Natural killer cell (primary cell): Measurements from ENCODE around the gene C18orf63. TPM values are rescaled to one million over a fixed set of nuclear protein-coding genes. Genes with fewer than 3 reads are reported as not detected.

Experiments
- ATAC-seq, 3 donors: fragments of 150-1000 bp in 2 of 3; fragments of 200-7000 bp in 1 of 3; cut with Tn5 transposase; 1 replicate in 1 of 3; 2 replicates in 2 of 3; pipeline ENCODE4 v1.10.0; 2021; ENCODE audit warnings: mild to moderate bottlenecking in 2 of 3, moderate library complexity in 2 of 3
- DNase-seq, 2 donors: peaks; one replicate each; pipeline versions ENCODE4 v3.0.0 to v3.0.0-alpha.2; 2013 to 2021; ENCODE audit warnings: mixed read lengths in 1 of 2
- H3K27ac ChIP-seq: one replicate; pipeline ENCODE4 v1.5.1; 2013; ENCODE audit warnings: mild to moderate bottlenecking, low read length
- H3K27me3 ChIP-seq: one replicate; pipeline ENCODE4 v1.6.1; 2013; ENCODE audit warnings: low read length; ENCODE audit not compliant: control insufficient read depth, insufficient read depth
- H3K36me3 ChIP-seq: one replicate; pipeline ENCODE4 v1.6.1; 2013; ENCODE audit warnings: low read length; ENCODE audit not compliant: control insufficient read depth, insufficient read depth
- H3K4me1 ChIP-seq: one replicate; pipeline ENCODE4 v1.6.1; 2013; ENCODE audit warnings: low read length; ENCODE audit not compliant: control insufficient read depth, insufficient read depth
- H3K4me3 ChIP-seq: one replicate; pipeline ENCODE4 v1.5.1; 2013; ENCODE audit warnings: low read length
- H3K9me3 ChIP-seq: one replicate; pipeline ENCODE4 v1.6.1; 2013; ENCODE audit warnings: low read length; ENCODE audit not compliant: control insufficient read depth, insufficient read depth
- H3K27ac Mint-ChIP-seq, 2 donors: one replicate each; pipeline ENCODE4 v1.8.0; 2022; ENCODE audit warnings: mild to moderate bottlenecking in 2 of 2, mixed read lengths in 2 of 2, moderate library complexity in 1 of 2
- H3K27me3 Mint-ChIP-seq, 2 donors: one replicate each; pipeline ENCODE4 v1.8.0; 2022; ENCODE audit warnings: low read depth in 2 of 2, mixed read lengths in 2 of 2
- H3K36me3 Mint-ChIP-seq: one replicate; pipeline ENCODE4 v1.8.0; 2022; ENCODE audit warnings: mixed read lengths
- H3K4me1 Mint-ChIP-seq, 2 donors: one replicate each; pipeline ENCODE4 v1.8.0; 2022; ENCODE audit warnings: mixed read lengths in 2 of 2
- H3K4me3 Mint-ChIP-seq: one replicate; pipeline ENCODE4 v1.8.0; 2022; ENCODE audit warnings: mild to moderate bottlenecking, moderate library complexity, mixed read lengths
- H3K9me3 Mint-ChIP-seq, 2 donors: one replicate each; pipeline ENCODE4 v1.8.0; 2022; ENCODE audit warnings: mixed read lengths in 2 of 2
- WGBS: methylation state at CpG from one replicate; pipeline ENCODE4 v1.1.7; 2013; ENCODE audit warnings: missing lambda C conversion rate; ENCODE audit not compliant: insufficient coverage; 5-methylcytosine and 5-hydroxymethylcytosine counted together
- intact Hi-C: fragments of 100-400 bp; cut with micrococcal nuclease; formaldehyde crosslinking; loops from one replicate; pipeline ENCODE4 v1.14.2; 2022
- total RNA-seq, 4 donors: library from RNA; stranded (reverse); fragments of 120-200 nt in 1 of 4; gene quantifications; one replicate each; pipeline versions ENCODE4 v1.2.3 to v1.2.4, GENCODE V29; 2013 to 2022
- TF ChIP-seq, protein P1 (sequence below): fragments of 200-600 bp; IDR thresholded peaks from one replicate; pipeline ENCODE4 v1.8.0; 2022; ENCODE audit warnings: antibody characterized with exemption

C18orf63 gene
- total RNA-seq, 3 donors from 2014 or later (not counting 1 experiment from before 2014, with no cell fraction given): not detected

DNA sequence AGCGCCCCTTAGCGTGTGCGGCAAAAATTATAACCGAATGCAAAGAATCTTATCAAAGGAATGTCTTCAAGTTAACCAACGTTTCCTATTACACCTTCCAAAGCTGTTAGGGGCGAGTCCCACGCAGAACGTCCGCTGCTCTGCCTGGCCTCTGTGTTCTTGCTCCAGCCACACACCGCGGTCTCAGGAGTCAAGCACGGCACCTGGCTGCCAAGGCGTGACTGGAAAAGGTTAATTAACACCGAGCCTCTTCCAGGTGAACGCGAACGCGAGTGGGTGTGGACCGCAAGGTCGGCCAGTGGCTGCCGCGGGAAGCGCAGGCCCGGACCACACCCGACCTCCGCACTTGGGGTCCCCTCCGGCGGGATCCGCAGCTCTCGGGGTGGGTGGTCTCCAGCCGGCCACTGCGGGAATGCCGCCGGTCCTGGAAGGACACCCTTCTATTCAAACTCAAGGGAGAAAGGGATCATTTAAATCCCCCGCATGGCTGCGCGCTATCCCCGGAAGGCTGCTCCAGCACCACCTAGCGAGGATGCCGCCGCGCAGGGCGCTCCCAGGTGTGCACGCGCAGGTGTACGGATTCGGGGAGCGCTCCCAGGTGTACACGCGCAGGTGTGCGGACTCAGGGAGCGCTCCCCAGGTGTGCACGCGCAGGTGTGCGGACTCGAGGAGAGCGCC, 24.7 kb upstream of the C18orf63 start:
- Histone ChIP-seq H3K27me3 (no peaks in the 10 kb centered on the region), H3K27ac (no peak overlapping the region), H3K4me1 (peaks cover 13% of the 10 kb centered on the region), H3K4me3 (peak overlapping the region; percentile 95), H3K9me3 (no peaks in the 10 kb centered on the region), H3K36me3 (no peaks in the 10 kb centered on the region)
- Mint-ChIP-seq H3K36me3 (no peaks in the 10 kb centered on the region), H3K9me3 (no peaks in the 10 kb centered on the region), H3K4me3 (no peak overlapping the region), H3K27me3 (no peaks in the 10 kb centered on the region), H3K27ac (peak overlapping the region in 1 of 2 donors; percentile 95), H3K4me1 (peaks cover 5 to 8% of the 10 kb centered on the region in 2 donors)
- WGBS: 19% methylated on average over 57 of the region's 57 CpGs
- no peak for ATAC-seq
- TF ChIP-seq, protein P1, sequence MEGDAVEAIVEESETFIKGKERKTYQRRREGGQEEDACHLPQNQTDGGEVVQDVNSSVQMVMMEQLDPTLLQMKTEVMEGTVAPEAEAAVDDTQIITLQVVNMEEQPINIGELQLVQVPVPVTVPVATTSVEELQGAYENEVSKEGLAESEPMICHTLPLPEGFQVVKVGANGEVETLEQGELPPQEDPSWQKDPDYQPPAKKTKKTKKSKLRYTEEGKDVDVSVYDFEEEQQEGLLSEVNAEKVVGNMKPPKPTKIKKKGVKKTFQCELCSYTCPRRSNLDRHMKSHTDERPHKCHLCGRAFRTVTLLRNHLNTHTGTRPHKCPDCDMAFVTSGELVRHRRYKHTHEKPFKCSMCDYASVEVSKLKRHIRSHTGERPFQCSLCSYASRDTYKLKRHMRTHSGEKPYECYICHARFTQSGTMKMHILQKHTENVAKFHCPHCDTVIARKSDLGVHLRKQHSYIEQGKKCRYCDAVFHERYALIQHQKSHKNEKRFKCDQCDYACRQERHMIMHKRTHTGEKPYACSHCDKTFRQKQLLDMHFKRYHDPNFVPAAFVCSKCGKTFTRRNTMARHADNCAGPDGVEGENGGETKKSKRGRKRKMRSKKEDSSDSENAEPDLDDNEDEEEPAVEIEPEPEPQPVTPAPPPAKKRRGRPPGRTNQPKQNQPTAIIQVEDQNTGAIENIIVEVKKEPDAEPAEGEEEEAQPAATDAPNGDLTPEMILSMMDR: no peak
- peak in 1 of 2 donors; percentile 55 for DNase-seq
- intact Hi-C loops: no loop called here

DNA sequence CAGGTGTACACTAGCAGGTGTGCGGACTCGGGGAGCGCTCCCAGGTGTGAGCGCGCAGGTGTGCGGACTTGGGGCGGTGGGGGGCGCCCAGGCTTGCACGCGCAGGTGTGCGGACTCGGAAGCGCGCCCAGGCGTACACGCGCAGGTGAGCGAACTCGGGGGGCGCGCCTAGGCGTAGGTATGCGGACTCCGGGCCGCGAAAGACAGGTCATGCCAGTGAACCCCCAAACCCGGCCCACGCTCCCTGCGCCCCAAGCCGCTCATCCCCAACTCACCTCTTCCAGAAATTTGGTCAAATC, 24.2 kb upstream of the C18orf63 start:
- under 1% methylated on average over 30 of the region's 30 CpGs for WGBS
- Mint-ChIP-seq H3K4me1 (peaks cover 5 to 8% of the 10 kb centered on the region in 2 donors), H3K27me3 (no peaks in the 10 kb centered on the region), H3K4me3 (no peak overlapping the region), H3K9me3 (no peaks in the 10 kb centered on the region), H3K27ac (peak overlapping the region; percentile 85 to 95), H3K36me3 (no peaks in the 10 kb centered on the region)
- peak overlapping the region; percentile 95 for H3K4me3 ChIP-seq
- DNase-seq (no peak), ATAC-seq (no peak)
- TF ChIP-seq, protein P1: peak; percentile 25
- no peaks in the 10 kb centered on the region for H3K36me3 ChIP-seq
- peak overlapping the region; percentile 43 for H3K27ac ChIP-seq
- peaks cover 13% of the 10 kb centered on the region for H3K4me1 ChIP-seq
- intact Hi-C loops: no loop called here
- H3K27me3 ChIP-seq: no peaks in the 10 kb centered on the region
- no peaks in the 10 kb centered on the region for H3K9me3 ChIP-seq

DNA sequence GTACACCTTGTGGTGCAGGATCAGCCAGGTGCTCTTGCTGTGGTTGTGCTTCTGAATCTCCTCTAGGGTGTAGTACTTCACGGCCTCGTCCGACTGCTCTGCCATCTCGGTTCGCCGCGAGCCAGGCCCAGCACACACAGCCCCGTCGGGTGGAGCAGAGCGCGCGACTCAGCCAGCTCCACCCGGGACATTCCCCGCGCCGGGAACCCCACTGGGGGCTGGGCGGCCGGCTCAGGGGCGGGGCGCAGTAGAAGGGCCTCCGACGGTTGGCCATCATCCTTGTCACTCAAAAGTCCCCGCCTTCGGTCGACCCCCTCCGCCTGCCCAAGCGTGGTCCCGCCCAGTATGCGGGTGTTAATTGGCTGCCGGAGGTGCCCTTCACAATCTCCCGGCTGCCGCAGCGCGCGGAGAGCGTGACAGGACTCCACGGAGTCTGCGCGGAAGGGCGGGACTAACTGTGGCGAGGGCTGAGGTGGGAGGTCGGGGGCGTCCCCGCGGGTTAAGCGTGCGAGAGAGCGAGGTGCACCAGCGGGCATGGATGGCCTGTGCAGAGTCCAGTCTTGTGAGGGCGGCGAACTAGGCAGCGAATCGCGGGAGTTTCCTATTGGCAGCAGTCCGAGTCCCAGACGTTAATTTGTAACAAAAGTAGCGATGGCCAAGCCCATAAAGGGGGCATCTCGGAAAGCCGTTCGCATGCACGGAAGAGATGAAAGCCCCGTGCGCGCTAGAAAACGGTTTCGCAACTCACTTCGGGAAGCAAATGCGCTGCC, 23.7 kb upstream of the C18orf63 start, which contains the start of gene CYB5A:
Gene CYB5A (minus strand): TSS at position 193 of the 770 bp plus-strand sequence. CDS start 88 bp downstream, at position 105.
- TF ChIP-seq, protein P1: no peak
- H3K27ac Mint-ChIP-seq: peak within 1 kb of the TSS; percentile 85 to 95
- peaks cover 13% of the 10 kb centered on the region for H3K4me1 ChIP-seq
- ATAC-seq (peak; percentile 95 to 100 (median 96)), DNase-seq (peak; percentile 99 to 100)
- no peaks in the 10 kb centered on the region for H3K36me3 ChIP-seq
- WGBS: under 1% methylated on average over 68 of the region's 68 CpGs
- H3K4me1 Mint-ChIP-seq: peaks cover 5 to 8% of the 10 kb centered on the region in 2 donors
- no peaks in the 10 kb centered on the region for H3K27me3 ChIP-seq
- H3K9me3 Mint-ChIP-seq: no peaks in the 10 kb centered on the region
- intact Hi-C loops: loop anchor here (1.0 to 2.0 kb wide), 3 partner anchors 144 to 305 kb away; partner anchors contain the start of genes CNDP2, TIMM21 and ZNF407
- H3K27ac ChIP-seq: peak within 1 kb of the TSS; percentile 43
- H3K27me3 Mint-ChIP-seq: no peaks in the 10 kb centered on the region
- H3K9me3 ChIP-seq: no peaks in the 10 kb centered on the region
- no peak within 1 kb of the TSS for H3K4me3 Mint-ChIP-seq
- H3K4me3 ChIP-seq: peak within 1 kb of the TSS; percentile 95
- no peaks in the 10 kb centered on the region for H3K36me3 Mint-ChIP-seq
